Measurements from ENCODE around the gene ADCYAP1R1.

The ADCYAP1R1 gene

GRCh38 chr7:31051598-31052486 lies at the start of gene ADCYAP1R1:
TSS of gene ADCYAP1R1 (plus strand) at chr7:31052308. CDS start at chr7:31063265, 10,957 bp downstream.
- H4K20me1 ChIP-seq (ENCODE audit: control insufficient read depth, insufficient read depth, low read depth, low read length): no peaks in the 10 kb centered on the region; the same call in 1 of the 2 replicates
- H3K4me2 ChIP-seq (ENCODE audit: low read length): no peak within 1 kb of the TSS
- H3K4me3 ChIP-seq (ENCODE audit: low read length): no peak within 1 kb of the TSS
- no peaks in the 10 kb centered on the region for H3K79me2 ChIP-seq (ENCODE audit: control insufficient read depth, low read length)
- H3K4me1 ChIP-seq (ENCODE audit: control insufficient read depth, low read length): no peaks in the 10 kb centered on the region
- H3K9me2 ChIP-seq (replicated peaks; ENCODE audit: control insufficient read depth, low read length): no peaks in the 10 kb centered on the region
- H3F3A ChIP-seq (ENCODE audit: control insufficient read depth, insufficient read depth): no peaks in the 10 kb centered on the region
- H3K27me3 ChIP-seq (ENCODE audit: control insufficient read depth, low read length): no peaks in the 10 kb centered on the region
- H3K27ac ChIP-seq (ENCODE audit: low read depth, low read length): no peak within 1 kb of the TSS
- no peak for TF ChIP-seq EZH2phosphoT487 (IDR thresholded peaks at IDR 0.05; ENCODE audit: borderline replicate concordance, low read length)
- TF ChIP-seq CTCF (IDR thresholded peaks at IDR 0.05; ENCODE audit: low read depth, low read length, poor library complexity, severe bottlenecking): no peak
- H3K9me3 ChIP-seq (ENCODE audit: control insufficient read depth, insufficient read depth, low read length): no peaks in the 10 kb centered on the region
- no peaks in the 10 kb centered on the region for H3K36me3 ChIP-seq (ENCODE audit: control insufficient read depth, low read length)

- H3K9me2 ChIP-seq (replicated peaks; ENCODE audit: control insufficient read depth, low read length): no peaks in the 10 kb centered on the region
- no peaks in the 10 kb centered on the region for H3K36me3 ChIP-seq (ENCODE audit: control insufficient read depth, low read length)
- no peaks in the 10 kb centered on the region for H3F3A ChIP-seq (ENCODE audit: control insufficient read depth, insufficient read depth)
- no peak overlapping the region for H3K4me2 ChIP-seq (ENCODE audit: low read length)
- H3K4me1 ChIP-seq (ENCODE audit: control insufficient read depth, low read length): no peaks in the 10 kb centered on the region
- H3K79me2 ChIP-seq (ENCODE audit: control insufficient read depth, low read length): no peaks in the 10 kb centered on the region
- H3K27me3 ChIP-seq (ENCODE audit: control insufficient read depth, low read length): peaks cover 8% of the 10 kb centered on the region; the same call in 1 of the 2 replicates
- no peak for TF ChIP-seq CTCF (IDR thresholded peaks at IDR 0.05; ENCODE audit: low read depth, low read length, poor library complexity, severe bottlenecking)
- H4K20me1 ChIP-seq (ENCODE audit: control insufficient read depth, insufficient read depth, low read depth, low read length): no peaks in the 10 kb centered on the region
- no peak overlapping the region for H3K27ac ChIP-seq (ENCODE audit: low read depth, low read length)
- H3K9me3 ChIP-seq (ENCODE audit: control insufficient read depth, insufficient read depth, low read length): no peaks in the 10 kb centered on the region
- H3K4me3 ChIP-seq (ENCODE audit: low read length): no peak overlapping the region
Observed at GRCh38 chr7:31003097-31003496, 49.0 kb upstream of the ADCYAP1R1 start.

- H3K4me3 ChIP-seq (ENCODE audit: low read length): no peak overlapping the region
- H3K4me1 ChIP-seq (ENCODE audit: control insufficient read depth, low read length): no peaks in the 10 kb centered on the region
- no peaks in the 10 kb centered on the region for H3F3A ChIP-seq (ENCODE audit: control insufficient read depth, insufficient read depth)
- no peaks in the 10 kb centered on the region for H3K9me2 ChIP-seq (replicated peaks; ENCODE audit: control insufficient read depth, low read length)
- H3K4me2 ChIP-seq (ENCODE audit: low read length): no peak overlapping the region
- no peak overlapping the region for H3K27ac ChIP-seq (ENCODE audit: low read depth, low read length)
- TF ChIP-seq CTCF (IDR thresholded peaks at IDR 0.05; ENCODE audit: low read depth, low read length, poor library complexity, severe bottlenecking) (no peak), EZH2phosphoT487 (IDR thresholded peaks at IDR 0.05; ENCODE audit: borderline replicate concordance, low read length) (no peak)
- peaks cover 13% of the 10 kb centered on the region for H3K27me3 ChIP-seq (ENCODE audit: control insufficient read depth, low read length)
- H4K20me1 ChIP-seq (ENCODE audit: control insufficient read depth, insufficient read depth, low read depth, low read length): no peaks in the 10 kb centered on the region
- H3K36me3 ChIP-seq (ENCODE audit: control insufficient read depth, low read length): no peaks in the 10 kb centered on the region
- no peaks in the 10 kb centered on the region for H3K9me3 ChIP-seq (ENCODE audit: control insufficient read depth, insufficient read depth, low read length)
- no peaks in the 10 kb centered on the region for H3K79me2 ChIP-seq (ENCODE audit: control insufficient read depth, low read length)
Observed at GRCh38 chr7:31003721-31004120, 48.4 kb upstream of the ADCYAP1R1 start.

Measured in DOHH2 (cell line).